GM19372 (cell line): ENCODE measurements around the gene RAB19.
"Not testable (repeated sequence)": the region's sequence is repeated elsewhere in the genome, so short reads cannot be mapped to it uniquely, and the experiment has no call there.

ENCODE experiments used
- ATAC-seq: cut with Tn5 transposase; IDR thresholded peaks from one replicate; pipeline ENCODE4 v1.9.1; 2021; ENCODE audit warnings: mild to moderate bottlenecking, low read depth, moderate library complexity; ENCODE audit not compliant: unreplicated experiment

The RAB19 gene

GRCh38 chr7:140398821-140399220, 5.0 kb upstream of the RAB19 start:
- ATAC-seq, result no peak

DNA sequence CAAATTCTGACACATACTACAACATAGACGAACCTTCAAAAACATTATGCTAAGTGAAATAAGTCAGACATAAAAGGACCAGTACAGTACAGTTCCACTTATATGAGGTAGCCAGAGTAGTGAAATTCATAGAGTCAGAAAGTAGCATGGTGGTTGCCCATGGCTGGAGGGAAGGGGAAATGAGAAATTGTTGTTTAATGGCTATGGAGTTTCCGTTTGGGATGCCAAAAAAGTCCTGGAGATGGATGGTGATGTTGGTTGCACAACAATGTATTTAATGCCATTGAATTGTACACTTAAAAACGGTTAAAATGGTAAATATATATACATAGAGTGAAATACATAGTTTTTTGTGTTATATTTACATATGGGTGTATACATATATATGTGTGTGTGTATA, 3.5 kb upstream of the RAB19 start:
- ATAC-seq, result no peak

- no peak for ATAC-seq
Measured at GRCh38 chr7:140402178-140402835, 1.6 kb upstream of the RAB19 start.

- ATAC-seq, result no peak
Measured at GRCh38 chr7:140404565-140405065, 757 bp downstream of the RAB19 start.

DNA sequence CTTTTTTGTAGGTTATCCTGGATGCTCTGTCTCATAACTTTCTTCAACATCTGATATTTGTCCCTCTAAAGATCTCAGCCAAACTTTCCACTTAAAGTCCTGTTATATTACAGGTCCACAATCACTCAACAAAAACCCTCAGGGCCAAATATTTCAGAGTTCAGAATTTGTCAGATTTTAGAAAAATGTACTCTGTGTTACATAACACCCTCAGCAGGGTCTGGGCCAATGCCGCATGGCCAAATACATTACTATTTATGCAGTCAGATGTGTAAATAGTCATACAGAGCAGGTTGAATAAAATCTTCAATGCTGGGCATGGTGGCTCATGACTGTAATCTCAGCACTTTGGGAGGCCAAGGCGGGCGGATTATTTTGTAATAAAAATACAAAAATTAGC, 11.5 kb downstream of the RAB19 start:
- ATAC-seq, result no peak

DNA sequence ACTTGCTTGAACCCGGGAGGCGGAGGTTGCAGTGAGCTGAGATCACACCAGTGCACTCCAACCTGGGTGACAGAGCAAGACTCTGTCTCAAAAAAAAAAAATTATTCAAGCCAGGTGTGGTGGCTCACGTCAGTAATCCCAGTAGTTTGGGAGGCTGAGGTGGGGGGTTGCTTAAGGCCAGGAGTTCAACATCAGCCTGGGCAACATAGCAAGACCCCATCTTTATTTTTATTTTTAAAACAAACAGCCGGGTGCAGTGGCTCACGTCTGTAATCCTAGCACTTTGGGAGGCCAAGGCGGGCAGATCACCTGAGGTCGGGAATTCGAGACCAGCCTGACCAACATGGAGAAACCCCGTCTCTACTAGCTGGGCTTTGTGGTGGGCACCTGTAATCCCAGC, 12.0 kb downstream of the RAB19 start:
- ATAC-seq, result not testable (repeated sequence)

GRCh38 chr7:140416560-140416959, 12.7 kb downstream of the RAB19 start:
- no peak for ATAC-seq

DNA sequence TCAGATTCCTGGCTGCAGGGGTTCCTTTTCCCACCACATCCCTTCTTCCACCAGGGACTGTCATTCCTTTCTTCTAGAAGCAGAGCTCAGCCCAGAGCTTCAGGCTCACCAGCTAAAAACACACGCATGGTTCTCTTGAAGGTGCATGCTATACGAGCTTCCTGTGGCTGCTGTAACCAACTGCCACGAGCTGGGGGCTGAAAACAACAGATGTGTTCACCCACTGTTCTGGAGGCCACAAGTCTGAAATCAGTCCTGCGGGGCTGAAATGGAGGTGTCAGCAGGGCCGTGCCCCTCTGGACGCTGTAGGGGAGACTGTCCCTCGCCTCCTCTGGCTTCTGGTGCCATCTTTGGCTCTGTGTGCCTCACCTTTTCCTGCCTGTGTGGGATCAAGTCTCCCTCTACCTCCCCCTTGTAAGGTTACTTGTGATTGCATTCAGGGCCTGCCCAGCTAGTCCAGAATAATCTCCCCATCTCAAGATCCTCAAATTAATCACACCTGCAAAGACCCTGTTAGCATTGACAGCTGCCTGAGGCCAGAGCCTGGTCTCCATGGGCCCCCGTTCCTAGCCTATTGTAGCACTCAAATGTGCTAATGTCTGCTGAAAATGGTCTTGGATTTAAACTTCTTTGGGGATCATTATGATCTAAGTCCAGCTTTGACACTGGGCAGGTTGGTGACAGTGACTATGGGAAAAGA, 13.7 kb downstream of the RAB19 start:
- ATAC-seq, result no peak

- not testable (repeated sequence) for ATAC-seq
Measured at GRCh38 chr7:140418156-140418472, 14.3 kb downstream of the RAB19 start.

- ATAC-seq, result no peak
Measured at GRCh38 chr7:140418653-140419052, 14.8 kb downstream of the RAB19 start.

DNA sequence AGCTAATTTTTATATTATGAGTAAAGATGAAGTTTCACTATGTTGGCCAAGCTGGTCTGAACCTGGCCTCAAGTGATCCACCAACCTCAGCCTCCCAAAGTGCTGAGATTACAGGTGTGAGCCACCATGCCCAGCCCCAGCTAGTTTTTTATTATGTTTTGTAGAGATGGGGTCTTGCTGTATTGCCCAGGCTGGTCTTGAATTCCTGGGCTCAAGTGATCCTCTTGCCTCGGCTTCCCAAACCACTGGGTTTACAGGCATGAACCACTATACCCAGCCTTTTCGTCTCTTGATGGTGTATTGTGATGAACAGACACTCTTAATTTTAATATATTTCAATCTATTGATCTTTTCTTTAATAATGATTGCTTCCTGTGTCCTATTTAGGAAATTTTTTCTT, 17.7 kb downstream of the RAB19 start:
- ATAC-seq, result no peak

- ATAC-seq, result no peak
Measured at GRCh38 chr7:140423501-140423900, 19.6 kb downstream of the RAB19 start.

DNA sequence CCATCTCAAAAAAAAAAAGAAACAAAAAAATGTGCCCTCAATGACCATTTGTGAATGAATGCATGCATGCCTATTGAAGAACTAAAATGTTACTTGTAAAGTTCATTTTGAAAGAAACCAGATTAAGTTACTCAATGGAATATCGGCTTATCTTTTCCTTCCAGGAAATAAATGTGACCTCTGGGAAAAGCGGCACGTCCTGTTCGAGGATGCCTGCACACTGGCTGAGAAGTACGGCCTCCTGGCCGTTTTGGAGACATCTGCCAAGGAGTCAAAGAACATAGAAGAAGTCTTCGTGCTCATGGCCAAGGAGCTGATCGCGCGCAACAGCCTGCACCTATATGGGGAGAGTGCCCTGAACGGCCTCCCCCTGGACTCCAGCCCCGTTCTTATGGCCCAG, 21.9 kb downstream of the RAB19 start:
- no peak for ATAC-seq

- ATAC-seq, result no peak
Measured at GRCh38 chr7:140426130-140426529, 22.3 kb downstream of the RAB19 start.

DNA sequence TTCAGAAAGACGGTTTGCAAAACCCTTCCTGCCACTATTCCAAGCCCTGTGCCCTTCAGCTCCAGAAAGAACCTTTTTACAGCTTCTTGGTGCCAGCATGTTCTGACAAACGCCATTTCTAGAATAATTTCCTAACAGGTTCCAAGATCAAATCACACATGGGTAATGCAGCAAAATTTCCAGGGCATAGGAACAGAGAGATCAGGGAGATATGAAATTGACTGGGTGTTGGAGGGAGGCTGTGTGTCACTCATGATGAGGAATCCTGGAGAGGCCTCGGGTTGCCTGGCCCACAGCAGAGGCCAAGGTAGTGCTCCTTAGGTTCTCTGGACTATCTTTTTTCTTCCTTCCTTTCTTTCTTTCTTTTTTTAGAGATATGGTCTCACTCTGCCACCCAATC, 29.5 kb downstream of the RAB19 start:
- no peak for ATAC-seq

GRCh38 chr7:140435252-140435895, 31.5 kb downstream of the RAB19 start:
- ATAC-seq, result no peak

GRCh38 chr7:140439359-140439758, 35.5 kb downstream of the RAB19 start:
- no peak for ATAC-seq

- ATAC-seq, result no peak
Measured at GRCh38 chr7:140440593-140440992, 36.7 kb downstream of the RAB19 start.

GRCh38 chr7:140441519-140441918, 37.7 kb downstream of the RAB19 start:
- no peak for ATAC-seq

GRCh38 chr7:140446467-140446866, 42.6 kb downstream of the RAB19 start:
- no peak for ATAC-seq

DNA sequence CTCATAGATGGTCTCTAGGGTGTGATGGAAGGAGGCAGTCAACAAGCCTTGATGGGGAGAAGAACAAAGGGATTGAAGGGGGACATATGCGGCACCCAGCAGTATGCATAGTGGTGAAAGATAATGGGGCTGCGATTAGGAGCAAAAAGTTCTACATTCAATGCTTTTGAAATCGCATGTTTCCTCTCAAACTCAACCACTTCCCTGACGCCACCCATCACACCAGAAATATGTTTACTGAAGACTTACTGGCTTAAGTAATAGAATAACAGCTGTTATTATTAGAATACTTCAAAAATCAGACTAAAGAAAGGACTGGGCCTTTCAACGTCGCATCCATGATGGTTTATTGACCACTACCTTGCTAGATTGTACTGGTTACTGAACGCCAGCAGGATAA, 44.0 kb downstream of the RAB19 start:
- no peak for ATAC-seq
